GOT3 (cell line): ENCODE data around the gene TPM2.

Experiments used
- DNase-seq: peaks from one replicate; lab custom pipeline; 2025; ENCODE audit warnings: mixed read lengths; lab: John Stamatoyannopoulos, UW

The TPM2 gene

DNA sequence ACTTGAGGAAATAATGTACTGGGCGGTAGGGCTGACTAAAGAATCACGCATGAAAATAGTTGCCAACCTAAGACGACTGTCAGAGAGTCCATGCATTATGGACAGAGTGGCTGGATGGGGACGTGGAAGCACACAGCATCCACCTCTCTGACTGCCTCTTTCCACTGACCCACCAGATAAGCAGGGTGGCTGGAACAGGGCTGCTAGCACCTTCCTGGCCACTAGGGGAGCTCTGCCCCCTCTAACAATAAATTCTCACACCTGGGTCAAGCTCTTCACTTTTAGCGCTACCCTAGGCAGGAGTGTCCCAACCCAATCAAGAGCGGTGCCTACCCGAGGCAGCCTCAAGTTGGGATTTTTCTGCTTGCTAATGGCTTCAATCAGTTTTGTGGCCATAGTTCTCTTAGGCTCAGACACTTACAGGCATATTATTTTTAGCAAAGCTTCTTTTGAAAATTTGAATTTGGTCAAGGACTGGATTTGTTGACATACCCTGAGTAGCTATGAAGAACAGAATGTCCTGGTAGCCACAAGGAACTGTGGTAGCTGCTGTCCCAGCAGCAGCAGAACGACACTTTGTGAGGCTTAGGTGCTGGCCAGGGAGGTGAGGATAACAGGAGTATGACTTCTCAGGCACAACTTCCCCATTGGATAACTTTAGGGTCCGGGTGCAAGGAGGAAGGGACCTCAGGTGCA lies 6.9 kb upstream of the TPM2 start:
- no peak for DNase-seq

DNA sequence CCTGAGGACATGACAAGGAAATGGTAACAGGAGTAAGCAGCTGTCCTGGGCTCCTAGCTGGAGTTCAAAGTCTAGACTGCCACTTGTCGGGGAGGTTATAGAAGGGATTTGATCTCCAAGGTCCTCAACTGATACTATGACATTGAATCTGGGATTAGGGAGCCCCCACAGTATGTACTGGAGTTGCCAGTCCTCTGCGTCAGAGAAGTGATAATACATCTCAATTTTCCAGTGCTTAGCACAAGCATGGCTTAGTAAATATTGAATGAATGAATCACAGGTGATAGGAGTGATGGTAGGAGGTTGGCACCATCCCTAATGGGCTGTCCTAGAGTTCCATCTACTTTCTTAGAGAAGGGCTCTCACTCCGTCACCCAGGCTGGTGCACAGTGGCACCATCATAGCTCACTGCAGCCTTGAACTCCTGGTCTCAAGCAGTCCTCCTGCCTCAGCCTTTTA lies 6.2 kb upstream of the TPM2 start:
- DNase-seq: no peak

DNA sequence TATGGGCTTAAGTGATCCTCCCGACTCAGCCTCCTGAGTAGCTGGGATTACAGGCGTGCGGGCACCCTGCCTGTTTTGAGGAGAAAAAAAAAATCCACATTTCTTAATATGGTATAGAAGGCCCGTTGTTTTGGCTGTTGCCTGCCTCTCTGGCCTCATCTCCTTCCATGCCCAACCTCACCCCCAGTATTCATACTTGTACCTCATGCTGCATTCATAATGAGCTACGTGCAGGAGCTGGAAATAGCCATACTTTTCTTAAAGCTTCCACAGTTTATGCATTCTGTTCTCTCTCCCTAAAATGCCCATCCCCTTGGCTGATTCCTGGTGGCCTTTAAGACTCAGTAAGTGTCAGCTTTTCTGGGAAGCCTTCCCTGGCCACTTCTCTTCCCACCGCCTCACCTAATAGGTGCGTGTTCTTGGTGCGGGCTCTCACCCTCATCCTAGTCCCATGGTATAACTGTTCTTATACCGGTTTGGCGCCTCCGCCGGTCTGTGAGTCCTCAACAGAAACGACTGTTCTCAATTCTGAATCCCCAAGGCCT lies 2.1 kb upstream of the TPM2 start:
- no peak for DNase-seq

DNA sequence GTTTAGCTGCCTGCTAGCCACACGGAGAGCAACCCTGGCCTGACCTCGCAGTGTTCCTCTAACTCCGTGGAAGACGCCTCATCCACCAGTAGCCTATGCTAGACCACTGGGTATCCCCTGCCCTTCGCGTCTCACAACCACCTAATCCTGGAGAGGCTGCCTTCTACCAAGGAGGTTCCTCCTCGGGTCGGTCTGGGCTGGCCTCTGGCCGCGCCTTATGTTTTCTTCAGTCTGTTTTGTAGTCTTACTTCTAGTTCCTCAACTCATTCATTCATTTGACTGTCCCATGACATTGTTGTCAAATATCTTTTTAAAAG lies 1.6 kb upstream of the TPM2 start:
- DNase-seq: no peak

DNA sequence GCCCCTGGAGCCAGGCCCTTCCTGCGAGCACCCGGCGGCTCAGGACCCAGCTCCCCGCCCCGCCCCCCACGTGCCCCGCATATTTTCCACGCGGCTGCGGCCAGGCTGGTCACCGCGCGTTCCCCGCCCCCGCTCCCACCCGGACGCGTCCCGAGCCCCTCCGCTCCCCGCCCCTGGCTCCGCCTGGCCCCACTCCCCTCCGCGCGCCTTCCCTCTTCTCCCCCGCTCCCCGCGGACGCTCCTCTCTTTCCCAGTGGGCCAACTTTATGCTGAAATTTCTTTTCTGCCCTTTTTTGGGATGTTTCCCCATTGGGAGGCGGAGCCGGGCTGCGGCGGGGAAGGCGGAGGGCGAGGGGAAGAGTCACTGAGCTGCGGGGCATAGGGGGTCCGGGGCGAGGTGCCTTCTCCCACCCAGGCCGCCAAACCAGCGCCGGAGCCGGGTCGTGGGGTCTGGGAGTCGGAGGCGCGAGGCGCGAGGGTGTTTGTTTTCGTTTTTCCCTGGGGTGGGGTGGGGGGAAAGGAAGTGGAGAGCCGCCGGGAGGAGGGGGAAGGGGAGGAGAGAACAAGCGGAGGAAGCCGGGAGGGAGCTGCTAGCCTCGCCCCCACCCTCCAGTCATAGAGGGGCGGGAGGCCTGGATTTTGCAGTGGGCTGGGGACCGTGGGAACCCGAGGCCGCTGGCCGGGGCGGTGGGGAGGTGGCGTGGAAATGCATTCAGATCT lies 1.0 kb upstream of the TPM2 start:
- DNase-seq: no peak

DNA sequence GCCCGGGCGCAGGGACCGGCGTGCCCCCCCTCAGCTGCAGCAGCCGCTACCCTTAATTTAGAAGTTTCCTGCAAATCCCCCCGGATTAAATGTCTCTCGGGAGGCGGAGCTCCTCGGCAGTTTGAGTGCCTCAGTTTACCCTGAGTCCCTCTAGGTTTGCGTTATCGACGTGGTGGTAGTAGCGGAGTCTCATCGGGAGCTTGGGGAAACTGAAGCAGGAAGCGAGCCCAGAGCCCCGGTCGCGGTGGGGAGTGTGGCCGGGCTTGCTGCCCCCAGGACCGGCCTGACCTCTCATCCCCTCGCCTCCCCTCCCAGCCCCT lies 529 bp upstream of the TPM2 start:
- no peak for DNase-seq

DNA sequence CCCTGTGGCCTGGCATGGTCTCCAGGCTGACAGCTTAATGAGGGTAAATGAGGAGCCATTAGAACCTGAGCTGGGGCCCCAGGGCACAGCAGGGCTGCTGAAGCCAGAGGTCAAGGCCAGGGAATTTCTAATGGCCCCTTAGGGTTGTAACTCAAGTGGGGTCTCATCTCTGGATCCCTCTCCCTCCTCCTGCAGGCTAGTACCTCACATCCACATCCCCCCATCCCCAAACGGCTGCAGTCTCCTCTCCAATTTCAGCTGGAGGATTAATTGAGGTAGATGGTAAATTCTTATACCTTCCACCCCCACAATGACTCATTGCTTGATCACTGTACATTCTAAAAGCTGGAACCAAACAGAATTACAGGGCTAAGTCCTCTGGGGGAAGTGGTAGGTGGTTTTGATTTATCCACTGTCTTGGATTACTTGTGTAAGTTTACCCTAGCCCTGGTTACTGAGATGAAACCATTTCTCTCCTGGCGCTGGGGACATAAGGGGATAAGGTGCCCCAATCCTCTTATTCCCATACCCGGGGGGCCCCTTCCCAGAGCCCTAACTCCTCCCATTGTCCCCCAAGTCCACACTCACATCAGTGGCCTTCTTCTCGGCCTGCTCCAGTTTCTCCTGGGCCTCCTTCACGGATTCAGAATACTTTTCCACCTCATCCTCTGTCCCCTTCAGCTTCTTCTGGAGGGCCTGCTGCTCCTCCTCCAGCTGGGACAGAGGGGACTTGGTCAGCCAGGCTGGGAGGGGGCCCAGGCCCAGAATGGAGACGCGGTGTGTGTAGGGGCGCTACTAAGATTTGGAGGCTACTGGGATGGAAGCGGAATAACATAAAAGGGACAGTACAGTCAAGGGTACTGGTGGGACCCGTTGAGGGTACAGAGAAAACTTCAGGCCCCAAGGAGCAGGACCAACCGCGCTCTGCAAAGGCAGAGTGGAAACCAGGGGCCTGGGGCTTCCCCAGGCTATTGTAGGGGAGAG lies 875 bp downstream of the TPM2 start:
- no peak for DNase-seq

DNA sequence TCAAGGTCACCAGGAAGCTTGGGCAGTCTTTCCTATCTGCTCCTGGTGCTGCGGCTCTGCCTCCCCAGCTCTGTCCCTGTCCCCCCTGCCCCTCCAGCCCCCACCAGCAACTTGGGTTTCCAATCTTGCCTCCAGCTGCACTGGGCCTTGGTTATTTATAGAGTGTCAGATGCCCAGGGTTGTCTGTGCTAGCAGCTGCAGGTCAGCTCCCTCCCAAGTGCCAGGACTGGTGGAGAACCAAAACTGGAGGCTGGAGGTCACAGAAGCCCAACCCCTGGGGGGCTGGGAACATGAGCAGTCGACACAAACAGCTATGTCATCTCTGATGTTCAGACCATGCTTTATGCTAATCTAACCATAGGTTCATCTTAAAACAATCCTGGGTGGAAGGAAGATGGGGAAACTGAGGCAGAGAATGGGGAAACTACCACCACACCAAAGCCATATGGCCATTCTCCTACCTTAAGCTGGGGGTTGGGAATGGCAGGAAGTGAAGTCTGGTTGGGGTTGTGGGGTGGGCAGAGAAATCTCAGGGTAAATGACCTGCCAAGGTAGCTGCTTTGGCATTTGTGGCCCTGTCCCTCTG lies 1.7 kb downstream of the TPM2 start:
- DNase-seq: no peak

DNA sequence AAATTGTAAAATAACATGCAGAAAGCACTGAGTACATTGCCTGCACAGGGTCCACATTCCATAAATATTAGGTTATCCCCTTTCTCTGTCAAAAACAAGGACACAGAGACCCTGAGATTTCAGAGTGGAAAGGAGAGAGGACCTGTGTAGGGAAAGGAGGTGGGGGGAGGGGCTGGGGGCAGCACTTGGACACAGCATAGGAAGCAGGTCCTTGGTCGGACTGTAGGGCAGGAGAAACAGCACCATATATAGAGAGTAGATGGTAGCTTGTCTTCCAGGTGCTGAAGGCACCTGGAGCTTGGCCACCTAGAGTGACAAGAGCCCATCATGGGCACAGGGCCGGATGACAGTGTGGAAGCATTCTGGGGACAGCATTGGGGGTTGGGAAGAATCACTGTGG lies 2.4 kb downstream of the TPM2 start:
- no peak for DNase-seq

DNA sequence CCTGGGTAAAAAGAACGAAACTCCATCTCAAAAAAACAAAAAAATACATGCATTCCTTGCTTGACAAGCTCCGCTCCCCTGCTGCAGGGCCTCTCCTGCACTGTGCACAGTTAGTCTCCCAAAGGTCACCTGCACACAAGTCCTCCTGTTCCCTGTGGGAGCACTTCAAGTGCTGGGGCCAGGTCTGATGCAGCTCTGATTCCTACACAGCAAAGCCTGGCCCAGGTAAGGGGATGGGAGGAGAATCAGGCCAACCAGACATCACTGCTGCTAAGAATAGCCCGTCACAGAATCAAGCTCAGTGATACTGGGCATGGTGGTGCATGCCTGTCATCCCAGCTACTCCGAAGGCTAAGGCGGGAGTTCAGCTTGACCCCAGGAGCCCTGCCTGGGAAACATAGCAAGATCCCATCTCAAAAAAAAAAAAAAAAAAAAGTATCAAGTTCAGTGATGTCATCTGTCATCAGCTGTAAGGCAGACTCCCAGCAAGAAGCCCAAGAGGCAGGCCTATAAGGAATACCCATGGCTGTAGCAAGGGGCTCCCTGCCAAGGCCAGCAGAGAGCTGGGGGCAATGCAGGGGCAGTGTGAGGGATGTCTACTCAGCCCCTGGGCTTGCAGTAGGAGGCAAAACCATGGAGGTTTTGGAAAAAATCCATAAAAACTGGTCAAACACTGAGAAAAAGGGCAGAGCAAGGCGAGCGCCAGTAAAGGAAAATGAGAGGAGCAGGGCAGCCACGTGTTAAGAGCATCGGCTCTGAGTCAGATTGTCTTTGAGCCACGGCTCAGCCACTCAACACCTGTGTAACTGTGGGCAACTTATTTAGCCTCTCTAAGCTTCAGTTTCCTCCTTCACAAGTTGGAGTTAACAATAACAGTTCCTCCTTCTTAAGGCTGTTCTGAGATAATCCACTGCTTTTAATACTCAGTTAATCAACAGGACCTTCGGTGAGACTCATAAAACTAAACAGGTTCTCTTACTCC lies 3.2 kb downstream of the TPM2 start:
- no peak for DNase-seq

DNA sequence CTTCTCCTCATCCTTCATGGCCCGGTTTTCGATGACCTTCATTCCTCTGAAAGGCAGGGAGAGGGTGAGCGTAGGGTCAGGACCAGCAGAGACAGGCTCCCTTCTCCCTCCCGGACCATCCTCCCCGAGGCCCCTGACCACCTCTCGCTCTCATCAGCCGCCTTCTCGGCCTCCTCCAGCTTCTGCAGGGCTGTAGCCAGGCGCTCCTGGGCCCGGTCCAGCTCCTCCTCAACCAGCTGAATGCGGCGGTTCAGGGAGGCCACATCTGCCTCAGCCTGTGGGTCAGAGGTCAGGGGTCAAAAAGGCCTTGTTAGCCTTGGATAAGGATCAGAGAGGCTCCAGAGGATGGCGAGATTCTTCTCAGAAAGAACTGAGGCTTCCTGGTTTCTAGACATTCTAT lies 4.2 kb downstream of the TPM2 start:
- DNase-seq: no peak

DNA sequence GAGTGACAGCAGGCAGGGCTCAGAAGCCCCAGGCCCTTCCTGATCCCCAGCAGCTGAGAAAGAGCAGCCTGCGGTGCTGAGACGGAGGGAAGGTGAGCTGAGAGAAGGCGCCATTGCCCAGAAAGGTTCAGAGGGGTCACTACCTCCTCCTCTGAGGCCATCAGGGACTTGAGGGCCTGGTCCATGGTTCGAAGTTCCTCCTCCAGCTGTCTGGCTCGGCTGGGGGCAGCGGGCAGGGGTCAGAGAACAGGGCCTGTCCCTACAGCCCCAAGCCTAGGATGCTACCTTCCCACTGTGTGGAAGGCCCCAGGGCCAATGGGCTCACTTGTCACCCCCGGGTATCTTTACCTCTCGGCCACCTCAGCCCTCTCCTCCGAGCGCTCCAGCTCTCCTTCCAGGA lies 4.8 kb downstream of the TPM2 start:
- no peak for DNase-seq

DNA sequence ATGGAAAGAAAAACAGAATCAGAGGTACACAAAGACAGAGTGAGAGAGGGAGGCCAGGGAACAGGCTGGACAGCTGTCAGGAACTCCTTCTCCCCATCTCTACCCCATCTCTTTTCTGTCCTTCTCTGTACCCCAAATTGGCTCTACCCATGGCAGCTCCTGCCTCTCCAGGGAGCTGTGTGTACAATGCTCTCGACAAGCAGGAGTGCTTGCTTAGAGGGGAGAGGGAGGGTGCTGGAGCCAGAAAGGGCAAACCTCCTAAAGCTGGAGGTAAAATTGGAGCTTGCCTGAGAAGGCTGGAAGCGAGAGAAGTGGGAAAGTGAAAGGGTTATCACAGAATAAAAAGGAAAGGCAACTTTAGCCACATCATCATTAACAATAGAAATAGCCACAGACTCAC lies 6.4 kb downstream of the TPM2 start:
- no peak for DNase-seq

DNA sequence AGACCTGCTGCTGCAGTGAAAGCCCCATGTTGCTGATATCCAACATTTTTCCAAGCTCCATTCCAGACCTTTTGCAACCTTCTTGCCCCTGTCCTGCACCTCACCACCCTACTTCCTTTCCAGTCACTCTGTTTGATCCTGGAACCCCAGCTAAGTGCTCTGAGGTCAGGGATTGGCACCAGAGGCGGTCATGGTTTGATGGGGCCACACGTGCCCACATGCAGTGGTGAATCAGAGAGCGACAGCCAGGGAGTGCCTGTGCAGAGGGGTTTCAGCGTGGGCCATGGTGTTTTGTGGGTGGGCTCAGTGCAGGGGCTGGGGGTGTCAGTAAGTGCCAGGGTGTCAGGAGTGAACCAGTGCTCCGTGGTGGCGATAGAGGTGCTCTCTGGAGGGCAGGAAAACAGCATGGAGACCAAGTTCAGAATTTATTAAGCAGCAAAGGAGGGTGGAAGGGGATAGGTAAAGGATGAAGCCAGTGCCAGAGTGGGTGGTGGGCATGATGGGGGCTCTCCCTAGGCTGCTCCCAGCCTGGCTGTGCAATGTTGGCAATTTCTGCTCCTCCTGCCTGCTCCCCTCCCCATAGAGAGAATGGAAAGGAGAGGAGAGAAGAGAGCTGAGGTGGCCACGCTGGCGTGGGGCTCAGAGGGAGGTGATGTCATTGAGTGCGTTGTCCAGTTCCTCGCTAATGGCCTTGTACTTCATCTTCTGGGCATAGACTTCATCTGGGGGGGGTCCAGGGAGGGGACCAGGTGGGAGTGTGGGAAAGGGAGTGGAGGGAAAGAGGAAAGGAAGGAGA lies 7.0 kb downstream of the TPM2 start:
- DNase-seq: no peak

DNA sequence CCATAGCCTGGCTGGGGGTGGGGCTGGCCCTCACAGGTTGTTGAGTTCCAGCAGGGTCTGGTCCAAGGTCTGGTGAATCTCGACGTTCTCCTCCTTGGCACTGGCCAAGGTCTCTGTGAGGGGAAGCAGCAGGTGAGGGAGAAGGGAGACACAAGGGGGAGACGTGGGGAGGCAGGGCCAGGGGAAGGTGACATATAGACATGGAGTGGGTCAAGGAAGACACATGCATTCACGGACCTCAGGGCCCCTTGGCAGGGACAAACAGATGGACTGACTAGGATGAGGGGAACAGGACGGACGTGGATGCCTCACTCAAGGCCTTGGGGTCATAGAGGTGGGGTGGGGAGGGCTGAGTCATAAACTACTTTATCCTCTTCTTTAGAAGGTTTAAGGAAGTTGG lies 7.7 kb downstream of the TPM2 start:
- no peak for DNase-seq

DNA sequence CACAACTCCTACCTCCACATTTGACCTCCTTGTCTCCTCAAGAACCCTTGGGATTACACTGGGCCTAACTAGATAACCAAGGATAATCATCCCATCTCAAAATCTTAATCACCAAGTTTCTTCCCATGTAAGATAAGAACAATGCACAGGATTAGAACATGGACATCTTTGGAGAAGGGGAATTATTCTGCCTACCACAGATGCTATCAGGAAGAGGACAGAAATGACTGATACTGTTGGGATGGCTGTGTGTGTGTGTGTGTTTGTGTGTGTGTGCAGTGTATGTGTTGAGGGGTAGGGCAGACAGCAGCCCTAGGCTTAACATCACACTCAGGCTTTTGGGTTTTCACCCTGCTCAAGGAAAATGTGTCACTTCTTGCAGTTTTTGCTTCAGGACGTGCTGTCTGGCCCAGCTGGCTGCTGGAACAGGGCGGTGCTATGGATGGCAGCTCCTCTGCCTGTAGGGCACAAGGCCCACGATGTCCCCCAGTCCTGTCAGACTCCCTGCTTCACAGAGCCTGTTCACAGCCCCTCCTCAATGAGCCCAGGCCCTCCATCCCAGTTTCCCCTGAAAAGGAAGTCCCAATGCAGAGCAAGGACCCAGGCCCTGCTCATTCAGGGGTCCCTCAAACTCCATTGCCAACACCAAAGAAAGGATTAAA lies 8.3 kb downstream of the TPM2 start:
- no peak for DNase-seq

DNA sequence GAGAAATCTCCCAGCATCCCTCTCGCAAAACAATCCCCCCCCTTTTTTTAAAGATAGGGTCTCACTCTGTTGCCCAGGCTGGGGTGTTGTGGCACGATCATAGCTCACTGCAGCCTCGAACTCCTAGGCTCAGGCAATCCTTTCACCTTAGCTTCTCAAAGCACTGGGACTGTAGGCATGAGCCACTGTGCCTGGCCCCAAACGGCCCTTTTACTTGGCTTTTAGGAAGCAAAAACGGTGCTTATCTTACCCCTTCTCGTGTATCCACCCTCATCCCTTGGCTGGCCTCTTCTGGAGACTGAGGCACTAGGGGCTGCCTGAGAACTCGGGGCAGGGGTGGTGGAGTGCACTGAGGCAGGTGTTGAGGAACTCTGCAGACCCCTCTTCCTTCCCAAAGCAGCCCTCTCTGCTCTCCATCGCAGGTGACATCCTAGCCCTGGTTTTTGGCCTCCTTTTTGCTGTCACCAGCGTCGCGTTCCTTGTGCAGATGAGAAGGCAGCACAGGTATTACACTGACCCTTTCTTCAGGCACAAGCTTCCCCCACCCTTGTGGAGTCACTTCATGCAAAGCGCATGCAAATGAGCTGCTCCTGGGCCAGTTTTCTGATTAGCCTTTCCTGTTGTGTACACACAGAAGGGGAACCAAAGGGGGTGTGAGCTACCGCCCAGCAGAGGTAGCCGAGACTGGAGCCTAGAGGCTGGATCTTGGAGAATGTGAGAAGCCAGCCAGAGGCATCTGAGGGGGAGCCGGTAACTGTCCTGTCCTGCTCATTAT lies 9.2 kb downstream of the TPM2 start:
- no peak for DNase-seq

DNA sequence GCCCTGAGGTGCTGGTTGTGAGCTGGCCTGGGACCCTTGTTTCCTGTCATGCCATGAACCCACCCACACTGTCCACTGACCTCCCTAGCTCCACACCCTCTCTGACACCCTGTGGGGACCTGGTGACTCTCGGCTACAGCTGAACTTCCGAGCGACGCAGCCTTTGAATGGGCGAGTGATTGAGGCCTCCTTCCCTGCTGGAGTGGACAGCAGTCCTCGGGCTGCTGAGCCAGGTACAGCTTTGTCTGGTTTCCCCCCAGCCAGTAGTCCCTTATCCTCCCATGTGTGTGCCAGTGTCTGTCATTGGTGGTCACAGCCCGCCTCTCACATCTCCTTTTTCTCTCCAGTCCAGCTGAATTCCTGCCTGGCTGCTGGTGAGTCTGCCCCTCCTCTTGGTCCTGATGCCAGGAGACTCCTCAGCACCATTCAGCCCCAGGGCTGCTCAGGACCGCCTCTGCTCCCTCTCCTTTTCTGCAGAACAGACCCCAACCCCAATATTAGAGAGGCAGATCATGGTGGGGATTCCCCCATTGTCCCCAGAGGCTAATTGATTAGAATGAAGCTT lies 9.9 kb downstream of the TPM2 start:
- DNase-seq: no peak

DNA sequence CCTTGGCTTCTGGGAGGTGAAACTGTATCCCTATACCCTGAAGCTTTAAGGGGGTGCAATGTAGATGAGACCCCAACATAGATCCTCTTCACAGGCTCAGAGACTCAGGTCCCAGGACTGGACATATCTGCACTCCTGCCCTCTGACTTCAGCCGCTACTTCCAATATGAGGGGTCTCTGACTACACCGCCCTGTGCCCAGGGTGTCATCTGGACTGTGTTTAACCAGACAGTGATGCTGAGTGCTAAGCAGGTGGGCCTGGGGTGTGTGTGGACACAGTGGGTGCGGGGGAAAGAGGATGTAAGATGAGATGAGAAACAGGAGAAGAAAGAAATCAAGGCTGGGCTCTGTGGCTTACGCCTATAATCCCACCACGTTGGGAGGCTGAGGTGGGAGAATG lies 10.6 kb downstream of the TPM2 start:
- DNase-seq: no peak
